ENCODE results near the gene JOSD1.
A peak's percentile ranks its signal among the peaks of the same experiment; 100 is the strongest.

JOSD1 gene

DNA sequence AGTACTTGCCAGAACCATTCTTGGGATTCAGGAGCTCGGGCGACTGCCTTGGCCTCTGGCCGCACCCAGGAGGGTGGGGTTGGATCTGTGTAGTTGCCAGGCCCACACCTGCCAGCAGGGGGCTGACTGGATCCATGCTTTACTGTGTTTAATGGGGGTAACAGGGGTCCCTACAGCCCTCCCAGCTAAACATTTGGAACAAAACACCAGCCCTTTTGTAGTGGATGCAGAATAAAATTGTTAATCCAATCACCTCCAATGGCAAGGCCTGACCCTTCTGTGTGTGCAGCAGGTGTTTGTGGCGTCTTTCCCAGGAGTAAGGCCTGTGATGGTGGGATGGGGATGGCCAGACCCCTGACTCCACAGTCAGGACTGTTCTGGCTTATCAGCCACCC is 32.6 kb upstream of the JOSD1 start:
- peak; percentile 29 for DNase-seq (ENCODE audit: low read depth, low spot score)

DNA sequence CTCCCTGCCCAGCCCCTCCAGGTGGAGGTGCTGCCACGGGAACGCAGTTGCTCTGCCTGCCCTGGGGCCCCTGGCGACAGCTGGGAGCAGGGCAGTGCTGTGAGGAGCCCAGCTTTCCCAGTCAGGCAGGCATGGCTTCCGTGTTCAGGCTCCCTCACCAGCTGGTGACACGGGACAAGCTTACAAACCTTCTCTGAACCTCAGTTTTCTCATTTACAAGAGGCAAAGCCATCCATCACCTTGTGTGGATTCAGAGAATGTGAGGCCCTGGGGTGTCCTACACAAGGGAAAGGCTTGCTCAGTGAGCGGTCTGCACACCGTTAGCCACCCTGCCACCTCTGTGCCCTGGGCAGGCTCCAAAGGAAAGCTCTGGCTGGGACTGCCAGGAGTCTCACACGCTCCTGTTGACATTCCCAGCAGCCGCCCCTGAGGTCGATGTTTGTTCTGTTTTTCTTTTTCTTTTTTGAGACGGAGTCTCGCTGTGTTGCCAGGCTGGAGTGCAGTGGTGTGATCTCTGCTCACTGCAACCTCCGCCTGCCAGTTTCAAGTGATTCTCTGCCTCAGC is 31.6 kb upstream of the JOSD1 start:
- no peak for DNase-seq (ENCODE audit: low read depth, low spot score)

DNA sequence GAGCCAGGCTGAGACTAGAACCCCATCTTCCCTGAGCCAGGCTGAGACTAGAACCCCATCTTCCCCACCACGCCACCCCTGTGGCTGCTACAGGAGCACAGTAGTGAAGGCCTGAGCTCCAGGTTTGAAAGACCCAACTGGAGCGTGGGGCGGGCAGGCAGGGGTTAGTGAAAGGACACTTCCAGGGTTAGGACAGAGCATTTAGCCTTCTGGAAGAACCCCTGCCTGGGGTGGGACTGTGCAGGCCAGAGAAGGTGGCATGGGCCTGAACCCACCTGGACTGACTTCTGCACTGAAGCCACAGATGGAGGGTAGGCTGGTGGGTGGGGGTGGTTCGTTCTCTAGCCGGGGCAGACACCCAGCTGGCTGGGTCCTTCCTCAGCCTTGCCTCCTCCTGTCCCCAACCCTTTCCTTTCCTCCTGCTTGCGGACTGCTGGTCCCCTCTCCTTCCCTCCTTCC is 31.0 kb upstream of the JOSD1 start:
- DNase-seq (ENCODE audit: low read depth, low spot score): no peak

DNA sequence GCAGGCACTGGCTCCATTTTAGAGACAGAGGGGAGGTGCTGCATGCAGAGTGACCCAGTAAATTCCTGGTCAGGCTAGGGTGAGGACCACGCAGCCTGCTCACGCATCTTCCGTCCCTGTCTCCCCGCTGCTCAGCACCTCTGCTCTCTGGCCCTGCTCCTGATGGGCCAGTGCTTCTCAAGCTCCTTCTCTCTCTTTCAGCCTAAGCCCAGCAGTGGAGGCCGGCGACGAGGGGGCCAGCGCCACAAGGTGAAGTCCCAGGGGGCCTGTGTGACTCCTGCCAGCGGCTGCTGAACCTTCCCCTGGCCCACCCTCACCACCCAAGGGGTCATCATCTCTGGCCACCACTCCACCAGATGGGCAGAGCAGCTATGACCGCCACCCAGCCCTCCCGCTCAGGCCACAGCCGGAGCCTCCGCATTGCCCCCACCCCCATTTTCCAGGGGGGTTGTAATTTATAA is 29.7 kb upstream of the JOSD1 start:
- DNase-seq (ENCODE audit: low read depth, low spot score): no peak

DNA sequence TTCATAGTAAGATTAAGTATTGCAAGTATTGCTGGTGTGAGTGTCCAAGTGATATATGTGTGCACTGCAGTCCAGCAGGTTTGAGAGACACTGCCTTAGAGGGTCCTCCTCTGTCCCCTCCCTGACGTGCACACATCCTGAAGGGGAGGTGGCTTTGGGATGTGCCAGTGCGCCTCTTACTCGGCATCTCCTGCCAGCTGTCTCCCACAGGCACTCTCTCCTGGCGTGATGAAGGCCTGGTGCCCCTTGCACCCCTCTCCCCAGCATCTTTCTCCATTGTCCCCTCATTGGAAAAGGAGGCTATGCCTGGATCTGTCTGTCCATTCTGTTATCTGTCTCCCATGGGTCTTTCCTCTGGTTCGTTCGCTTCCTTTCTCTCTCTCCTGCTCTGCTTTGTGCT is 29.2 kb upstream of the JOSD1 start:
- DNase-seq (ENCODE audit: low read depth, low spot score): no peak

DNA sequence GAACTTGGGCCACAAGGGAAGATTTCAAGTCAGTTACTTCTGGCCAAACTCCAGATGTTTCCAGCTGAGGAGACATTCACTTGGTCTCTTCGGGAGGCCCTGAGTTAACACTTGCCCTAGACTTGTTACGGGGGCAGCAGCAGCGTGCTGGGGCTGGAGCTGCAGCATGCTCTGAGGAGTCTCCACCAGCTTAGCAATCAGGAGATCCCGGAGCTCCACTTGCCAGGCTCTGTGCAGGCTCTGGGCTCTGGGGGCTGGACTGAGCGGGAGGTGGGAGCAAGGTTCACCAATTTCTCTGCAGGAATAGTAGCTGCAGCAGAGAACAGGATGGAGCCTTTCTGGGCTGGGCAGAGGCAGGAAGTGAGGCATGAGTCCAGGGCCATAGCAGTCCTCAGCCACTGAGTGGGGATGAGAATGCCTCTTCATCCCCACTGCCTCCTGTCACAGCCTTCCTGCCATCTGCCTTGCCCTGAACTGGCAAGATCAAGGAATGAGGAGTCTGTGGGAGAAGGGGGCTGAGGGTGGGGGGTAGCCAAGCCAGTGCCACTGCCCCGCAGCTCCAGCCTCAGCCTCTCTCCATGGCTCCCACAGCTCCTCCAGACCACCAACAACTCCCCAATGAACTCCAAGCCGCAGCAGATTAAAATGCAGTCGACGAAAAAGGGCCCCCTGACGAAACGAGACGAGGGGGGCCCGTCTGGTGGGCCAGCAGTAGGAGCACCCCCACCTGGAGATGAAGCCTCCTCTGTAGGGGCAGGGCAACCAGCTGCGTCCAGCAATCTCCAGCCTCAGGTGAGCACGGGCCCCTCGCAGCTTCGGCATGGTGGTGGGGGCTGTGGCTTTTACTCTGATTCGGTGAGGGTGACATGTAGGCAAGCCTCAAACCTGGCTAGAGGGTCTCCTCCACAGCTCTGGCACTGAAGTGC is 28.4 kb upstream of the JOSD1 start:
- no peak for DNase-seq (ENCODE audit: low read depth, low spot score)

DNA sequence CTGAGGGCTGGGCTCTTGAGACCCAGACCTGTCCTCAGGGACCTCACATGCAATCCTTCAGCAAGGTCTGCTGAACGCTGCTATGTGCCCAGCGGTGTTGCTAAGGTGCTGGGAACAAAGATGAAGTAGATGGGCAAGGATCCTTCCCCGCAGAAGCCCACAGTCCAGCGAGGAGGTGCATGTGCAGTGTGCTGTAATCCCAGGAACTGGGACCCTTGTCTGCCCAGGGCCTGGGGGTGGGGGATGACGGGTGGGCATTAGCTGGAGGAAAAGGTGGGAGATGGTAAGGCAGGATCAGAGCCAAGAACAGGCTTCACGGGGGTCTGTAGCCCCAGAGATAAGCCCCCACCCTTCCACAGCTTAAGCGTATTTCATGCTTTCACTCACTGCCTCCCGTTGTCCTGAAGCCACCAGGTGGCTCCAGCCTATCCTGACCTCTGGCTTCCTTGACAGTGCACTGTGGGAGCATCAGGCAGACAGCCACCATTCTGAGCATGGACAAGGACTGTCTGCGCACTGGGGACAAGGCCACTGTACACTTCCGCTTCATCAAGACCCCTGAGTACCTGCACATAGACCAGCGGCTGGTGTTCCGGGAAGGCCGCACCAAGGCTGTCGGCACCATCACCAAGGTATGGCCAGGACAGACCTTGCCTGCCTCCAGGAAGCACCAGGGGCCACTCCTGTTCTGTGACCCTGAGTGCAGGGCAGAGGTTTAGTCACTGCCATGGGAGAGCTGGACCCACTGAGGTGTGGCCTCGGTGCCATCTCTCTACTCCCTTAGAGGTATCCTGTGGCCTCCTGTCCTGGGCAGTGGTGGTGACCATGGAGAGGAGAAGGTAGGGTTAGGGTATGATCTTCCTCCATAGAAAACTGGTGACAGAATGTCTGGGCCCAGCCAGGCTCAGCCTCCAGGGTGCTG is 27.0 kb upstream of the JOSD1 start:
- no peak for DNase-seq (ENCODE audit: low read depth, low spot score)

DNA sequence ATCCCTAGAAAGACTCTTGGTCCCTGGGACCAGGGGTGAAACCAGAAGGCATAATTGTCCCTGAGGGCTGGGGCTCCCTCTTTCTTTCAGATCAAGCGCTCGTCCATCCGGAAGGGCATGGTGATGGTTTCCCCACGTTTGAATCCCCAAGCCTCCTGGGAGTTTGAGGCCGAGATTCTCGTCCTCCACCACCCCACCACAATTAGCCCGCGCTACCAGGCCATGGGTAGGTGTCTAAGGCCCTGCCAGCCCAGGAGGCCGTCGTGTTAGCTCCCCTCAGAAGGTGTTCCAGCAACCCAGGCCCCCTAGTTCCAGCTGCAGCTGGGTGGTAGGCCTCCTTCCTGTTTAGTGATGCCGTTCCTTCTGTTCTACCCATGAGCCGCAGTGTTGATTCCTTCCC is 26.4 kb upstream of the JOSD1 start:
- DNase-seq (ENCODE audit: low read depth, low spot score): no peak

DNA sequence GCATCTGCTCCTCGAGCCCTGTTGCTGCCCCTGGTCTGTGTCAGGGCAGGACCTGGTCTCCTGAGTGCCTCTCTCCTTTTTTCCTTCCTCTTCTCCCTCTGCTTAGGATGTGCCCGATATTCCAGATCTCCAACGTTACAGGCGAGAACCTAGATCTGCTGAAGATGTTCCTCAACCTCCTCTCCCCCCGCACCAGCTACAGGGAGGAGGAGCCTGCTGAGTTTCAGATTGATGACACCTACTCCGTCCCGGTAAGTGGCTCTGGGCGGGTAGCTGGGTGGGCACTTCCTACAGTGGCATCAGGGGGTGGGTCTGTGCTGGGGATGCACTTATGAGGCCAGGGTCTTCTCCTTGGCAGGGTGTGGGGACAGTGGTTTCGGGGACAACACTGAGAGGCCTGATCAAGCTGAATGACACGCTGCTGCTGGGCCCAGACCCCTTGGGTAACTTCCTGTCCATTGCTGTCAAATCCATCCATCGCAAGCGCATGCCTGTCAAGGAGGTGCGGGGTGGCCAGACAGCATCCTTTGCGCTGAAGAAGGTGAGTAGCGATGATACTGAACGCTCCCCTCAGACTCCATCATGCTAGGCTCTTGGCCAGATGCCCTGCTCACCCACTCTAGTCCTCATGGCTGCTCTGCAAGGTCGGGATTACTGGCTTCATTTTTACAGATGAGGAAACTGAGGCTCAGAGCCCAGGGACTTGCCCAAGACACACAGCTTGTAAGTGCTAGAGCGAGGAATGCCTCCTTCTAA is 25.3 kb upstream of the JOSD1 start:
- DNase-seq (ENCODE audit: low read depth, low spot score): no peak

DNA sequence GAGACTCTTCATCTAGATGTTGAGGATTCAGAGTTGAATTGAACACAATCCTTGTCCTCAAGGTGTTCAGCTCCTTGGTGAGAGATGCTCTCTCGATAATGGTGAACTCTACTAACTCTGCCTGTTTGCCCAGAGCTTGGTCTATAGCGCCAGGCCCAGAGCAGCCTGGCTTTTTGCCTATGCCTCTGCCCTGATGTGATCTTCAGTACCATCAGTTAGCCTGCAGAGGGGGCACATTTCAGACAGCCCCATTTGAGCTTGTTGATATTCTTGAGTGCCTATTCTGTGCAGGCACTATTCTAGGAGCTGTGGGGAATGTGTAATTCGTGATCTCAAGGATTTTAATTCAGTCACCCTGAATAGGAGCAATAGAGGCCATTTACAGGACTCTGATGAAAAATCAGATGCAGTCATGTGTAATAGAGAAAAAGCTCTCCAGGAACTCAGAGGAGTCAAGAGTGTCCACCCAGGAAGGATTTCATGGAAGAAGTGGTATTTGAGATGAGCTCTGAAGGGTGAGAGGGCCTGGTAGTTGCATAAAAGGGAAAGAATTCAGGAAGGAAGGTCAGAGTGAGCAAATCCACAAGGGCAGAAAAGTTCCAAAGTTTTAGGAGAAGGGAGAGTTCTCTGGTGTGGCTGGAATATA is 24.3 kb upstream of the JOSD1 start:
- peak; percentile 37 for DNase-seq (ENCODE audit: low read depth, low spot score)

DNA sequence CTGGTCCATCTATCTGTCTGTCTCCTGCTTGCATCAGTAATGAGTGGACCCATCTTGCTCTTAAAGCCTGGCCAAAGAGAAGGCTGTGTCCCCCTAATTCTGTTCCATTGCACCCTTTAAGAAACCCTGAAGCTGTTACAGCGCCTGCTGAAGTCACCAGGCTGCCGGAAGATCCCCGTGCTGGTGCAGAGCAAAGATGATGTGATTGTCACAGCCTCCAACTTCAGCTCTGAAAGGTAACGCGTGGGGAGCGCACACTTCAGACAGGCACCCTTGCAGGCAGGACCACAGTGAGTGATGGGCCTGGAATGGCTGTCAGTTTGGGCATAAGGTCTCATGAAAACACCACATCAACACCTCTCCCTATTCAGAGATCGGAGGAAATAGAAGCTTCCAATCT is 23.4 kb upstream of the JOSD1 start:
- no peak for DNase-seq (ENCODE audit: low read depth, low spot score)

DNA sequence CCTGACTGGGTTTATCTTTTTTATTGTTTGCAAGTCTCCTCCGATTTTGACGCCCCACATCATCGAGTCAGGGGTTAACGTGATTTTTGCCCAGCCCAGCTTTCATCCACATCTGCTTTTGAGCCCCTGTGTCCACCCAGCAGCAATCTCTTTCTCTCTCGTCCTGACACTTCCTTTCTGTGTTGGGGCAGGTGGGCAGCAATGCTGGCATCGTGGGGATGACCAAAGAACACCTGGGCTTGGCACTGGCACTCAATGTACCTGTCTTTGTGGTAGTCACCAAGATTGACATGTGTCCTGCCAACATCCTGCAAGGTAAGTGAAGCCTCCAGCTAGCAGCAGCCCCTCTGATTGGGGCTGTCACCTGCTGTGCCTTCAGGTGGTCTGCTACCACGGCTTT is 20.8 kb upstream of the JOSD1 start:
- DNase-seq (ENCODE audit: low read depth, low spot score): no peak

DNA sequence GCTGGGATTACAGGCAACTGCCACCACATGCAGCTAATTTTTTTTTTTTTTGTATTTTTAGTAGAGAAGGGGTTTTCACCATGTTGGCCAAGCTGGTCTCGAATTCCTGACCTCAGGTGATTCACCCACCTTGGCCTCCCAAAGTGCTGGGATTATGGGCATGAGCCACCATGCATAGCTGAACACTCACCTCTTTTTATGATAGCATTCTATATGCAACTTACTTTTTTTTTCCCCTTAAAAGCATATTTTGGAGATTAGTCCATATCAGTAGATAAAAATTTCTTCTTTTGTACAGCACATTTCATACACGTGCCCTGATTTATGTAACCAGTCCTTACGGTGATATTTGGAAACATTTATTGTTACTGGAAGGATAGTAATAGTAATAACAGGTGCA is 19.6 kb upstream of the JOSD1 start:
- DNase-seq (ENCODE audit: low read depth, low spot score): no peak

DNA sequence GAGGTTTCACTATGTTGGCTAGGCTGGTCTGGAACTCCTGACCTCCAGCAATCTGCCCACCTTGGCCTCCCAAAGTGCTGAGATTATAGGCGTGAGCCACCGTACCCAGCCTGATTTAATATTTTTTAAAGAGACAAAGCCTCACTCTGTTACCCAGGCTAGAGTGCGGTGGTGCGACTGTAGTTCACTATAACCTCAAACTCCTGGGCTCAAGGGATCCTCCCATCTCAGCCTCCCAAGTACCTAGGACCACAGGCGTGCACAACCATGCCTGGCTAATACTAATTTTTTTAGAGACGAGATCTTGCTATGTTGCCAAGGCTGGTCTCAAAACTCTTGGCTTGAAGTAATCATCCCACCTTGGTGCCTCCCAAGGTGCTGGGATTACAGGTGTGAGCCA is 18.5 kb upstream of the JOSD1 start:
- no peak for DNase-seq (ENCODE audit: low read depth, low spot score)

DNA sequence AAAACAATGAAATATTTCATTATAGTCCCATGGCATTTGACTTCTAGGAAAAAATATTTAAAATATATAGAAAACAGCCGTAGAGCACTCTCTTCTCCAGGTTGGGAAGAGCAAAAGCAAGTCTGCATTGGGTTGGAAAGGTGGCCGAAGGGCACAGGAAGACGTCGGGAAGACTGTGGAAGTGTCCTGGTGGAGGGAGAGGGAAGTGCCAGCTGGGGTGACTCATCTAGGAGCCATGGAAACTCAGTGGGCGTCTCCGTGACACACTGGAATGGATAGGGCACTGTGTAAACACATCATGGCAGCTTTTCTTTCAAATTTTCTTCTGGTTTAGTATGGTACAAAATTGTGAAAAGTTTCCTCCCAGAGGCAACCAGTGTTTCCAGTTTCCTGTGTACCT is 17.7 kb upstream of the JOSD1 start:
- peak; percentile 64 for DNase-seq (ENCODE audit: low read depth, low spot score)

DNA sequence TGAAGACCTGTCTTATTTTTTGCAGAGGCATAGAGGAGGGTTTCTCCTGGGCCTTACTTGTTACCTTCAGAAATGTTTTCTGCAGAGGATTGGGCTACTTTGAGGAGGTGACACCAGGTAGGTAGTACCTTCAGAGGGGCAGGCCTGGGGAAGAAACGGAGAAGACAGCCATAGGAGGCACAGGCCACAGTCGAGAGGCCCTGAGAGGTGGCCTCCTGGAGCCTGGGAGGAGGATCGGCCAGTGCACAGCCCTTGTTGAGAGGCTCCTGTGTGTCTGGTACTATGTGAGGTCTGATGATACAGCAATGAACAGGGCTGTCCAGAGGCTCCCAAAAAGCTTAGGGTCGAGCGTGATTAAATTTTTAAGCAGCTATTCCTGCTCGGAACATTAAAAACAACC is 16.5 kb upstream of the JOSD1 start:
- no peak for DNase-seq (ENCODE audit: low read depth, low spot score)

DNA sequence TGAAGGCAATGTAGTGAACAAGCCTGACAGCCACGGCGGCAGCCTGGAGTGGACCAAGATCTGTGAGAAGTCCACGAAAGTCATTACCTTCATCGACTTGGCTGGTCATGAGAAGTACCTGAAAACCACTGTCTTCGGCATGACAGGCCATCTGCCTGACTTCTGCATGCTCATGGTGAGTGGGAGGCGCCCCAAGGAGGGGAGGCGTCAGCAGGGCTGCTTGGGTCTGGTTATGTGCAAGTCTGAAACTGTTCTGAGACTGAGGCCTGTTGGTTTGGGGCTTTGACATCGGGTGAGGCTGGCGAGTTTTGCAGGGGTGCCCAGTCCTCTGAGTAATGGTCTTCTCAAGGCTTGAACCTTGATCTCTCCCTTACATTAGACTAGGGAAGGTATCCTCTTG is 16.1 kb upstream of the JOSD1 start:
- DNase-seq (ENCODE audit: low read depth, low spot score): no peak

DNA sequence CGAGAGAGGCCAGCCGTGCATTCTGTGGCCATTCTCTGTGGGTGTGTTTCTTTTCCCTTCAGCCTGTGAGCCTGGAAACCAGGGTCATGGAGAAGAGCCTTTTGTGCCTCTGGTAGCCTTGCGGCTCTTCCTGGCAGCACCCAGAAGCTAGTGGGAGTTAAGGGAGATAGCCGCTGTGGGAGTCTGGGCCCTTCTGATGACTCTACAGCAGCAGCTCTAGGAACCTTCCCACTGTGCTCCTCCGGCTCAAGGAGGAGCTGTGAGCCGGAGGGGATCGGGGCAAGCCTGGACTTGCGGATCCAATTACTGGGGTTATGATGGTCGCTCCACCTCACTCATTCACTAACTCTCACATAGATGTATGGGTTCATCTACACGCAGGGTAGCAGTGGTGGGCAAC is 15.5 kb upstream of the JOSD1 start:
- DNase-seq (ENCODE audit: low read depth, low spot score): no peak

DNA sequence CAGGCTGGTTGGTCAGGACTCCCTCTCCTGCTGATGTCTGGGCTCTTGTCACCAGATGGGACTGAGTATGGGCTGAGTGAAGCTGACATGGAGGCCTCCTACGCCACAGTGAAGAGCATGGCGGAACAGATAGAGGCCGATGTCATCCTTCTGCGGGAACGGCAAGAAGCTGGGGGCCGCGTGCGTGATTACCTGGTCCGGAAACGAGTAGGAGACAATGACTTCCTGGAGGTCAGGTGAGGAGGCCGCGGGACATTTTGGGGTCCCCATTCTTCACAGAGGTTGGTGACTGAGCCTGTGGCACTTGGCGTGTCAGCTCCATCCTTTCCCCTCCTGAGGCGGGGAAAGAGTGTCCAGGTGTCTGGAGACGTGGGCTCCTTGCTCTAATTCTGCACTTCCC is 15.1 kb upstream of the JOSD1 start:
- no peak for DNase-seq (ENCODE audit: low read depth, low spot score)

DNA sequence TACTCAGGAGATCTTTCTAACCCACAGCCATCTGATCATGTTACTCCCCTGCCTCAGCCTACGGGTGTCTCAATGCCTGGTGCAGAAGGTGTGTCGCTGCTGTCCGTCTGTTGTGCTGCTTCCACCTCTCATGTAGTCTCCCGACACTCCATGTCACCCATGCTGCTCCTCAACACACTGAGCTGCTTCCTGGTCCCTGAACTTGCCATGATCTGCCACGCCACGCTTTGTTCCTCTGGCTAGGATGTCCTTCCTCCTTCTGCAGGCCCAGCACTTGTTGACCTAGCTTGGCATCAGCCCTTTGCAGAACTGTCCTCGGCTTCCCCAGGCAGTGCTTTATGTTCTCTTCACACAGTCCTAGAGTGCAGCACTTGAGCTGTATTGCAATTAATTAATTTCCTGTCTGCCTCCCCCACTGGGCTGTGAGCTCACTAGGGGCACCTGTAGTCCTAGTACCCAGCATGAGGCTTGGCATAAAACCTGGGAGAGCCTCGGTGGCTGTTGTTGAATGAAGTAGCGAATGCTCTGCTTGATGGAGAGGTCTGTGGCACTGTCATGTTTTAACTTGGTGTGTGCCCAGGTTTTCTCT is 14.5 kb upstream of the JOSD1 start:
- no peak for DNase-seq (ENCODE audit: low read depth, low spot score)

DNA sequence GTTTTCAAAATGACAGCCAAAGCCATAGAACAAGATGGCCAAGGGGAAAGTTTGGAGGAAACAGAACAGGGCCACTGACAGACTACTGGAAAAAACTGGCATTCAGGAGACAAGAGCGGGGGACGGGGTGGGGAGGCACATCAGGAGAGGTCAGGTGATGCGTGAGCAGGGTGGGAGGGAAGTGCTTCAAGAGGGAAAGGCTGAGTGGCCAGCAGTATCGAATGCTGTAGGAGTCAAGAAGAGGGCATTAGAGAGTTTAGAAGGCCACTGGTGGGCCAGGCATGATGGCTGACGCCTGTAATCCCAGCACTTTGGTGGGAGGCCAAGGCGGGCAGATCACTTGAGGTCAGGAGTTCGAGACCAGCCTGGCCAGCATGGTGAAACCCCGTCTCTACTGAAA is 13.2 kb upstream of the JOSD1 start:
- DNase-seq (ENCODE audit: low read depth, low spot score): no peak
